WERI-Rb-1 (cell line): ENCODE measurements around the gene COL27A1.

Experiments
- DNase-seq: peaks from one replicate; pipeline ENCODE4 v3.0.0-alpha.2; 2020
- H3K27ac ChIP-seq: fragments of 250-450 bp; sonication (Bioruptor Pico); 2 replicates; pipeline ENCODE4 v1.5.1; 2020; ENCODE audit warnings: mild to moderate bottlenecking, moderate library complexity
- H3K27me3 ChIP-seq: fragments of 250-450 bp; sonication (Bioruptor Pico); 2 replicates; pipeline ENCODE4 v1.5.1; 2021; ENCODE audit warnings: mild to moderate bottlenecking, low read depth, moderate library complexity; ENCODE audit not compliant: insufficient read depth, severe bottlenecking
- H3K36me3 ChIP-seq: fragments of 250-450 bp; sonication (Bioruptor Pico); 2 replicates; pipeline ENCODE4 v1.5.1; 2020; ENCODE audit warnings: mild to moderate bottlenecking, moderate library complexity
- H3K4me3 ChIP-seq: 2 replicates; pipeline ENCODE4 v1.5.1; 2011; ENCODE audit warnings: low read depth, mild to moderate bottlenecking, control low read depth, low read length
- H3K9me3 ChIP-seq: fragments of 250-450 bp; sonication (Bioruptor Pico); 2 replicates; pipeline ENCODE4 v1.5.1; 2021; ENCODE audit warnings: mild to moderate bottlenecking, moderate library complexity; ENCODE audit not compliant: severe bottlenecking
- TF ChIP-seq, protein P1 (sequence below): IDR thresholded peaks from 2 replicates; pipeline ENCODE4 v1.5.1; 2011; ENCODE audit warnings: low read depth, mild to moderate bottlenecking, control low read depth, inconsistent platforms, low read length

Gene COL27A1

DNA sequence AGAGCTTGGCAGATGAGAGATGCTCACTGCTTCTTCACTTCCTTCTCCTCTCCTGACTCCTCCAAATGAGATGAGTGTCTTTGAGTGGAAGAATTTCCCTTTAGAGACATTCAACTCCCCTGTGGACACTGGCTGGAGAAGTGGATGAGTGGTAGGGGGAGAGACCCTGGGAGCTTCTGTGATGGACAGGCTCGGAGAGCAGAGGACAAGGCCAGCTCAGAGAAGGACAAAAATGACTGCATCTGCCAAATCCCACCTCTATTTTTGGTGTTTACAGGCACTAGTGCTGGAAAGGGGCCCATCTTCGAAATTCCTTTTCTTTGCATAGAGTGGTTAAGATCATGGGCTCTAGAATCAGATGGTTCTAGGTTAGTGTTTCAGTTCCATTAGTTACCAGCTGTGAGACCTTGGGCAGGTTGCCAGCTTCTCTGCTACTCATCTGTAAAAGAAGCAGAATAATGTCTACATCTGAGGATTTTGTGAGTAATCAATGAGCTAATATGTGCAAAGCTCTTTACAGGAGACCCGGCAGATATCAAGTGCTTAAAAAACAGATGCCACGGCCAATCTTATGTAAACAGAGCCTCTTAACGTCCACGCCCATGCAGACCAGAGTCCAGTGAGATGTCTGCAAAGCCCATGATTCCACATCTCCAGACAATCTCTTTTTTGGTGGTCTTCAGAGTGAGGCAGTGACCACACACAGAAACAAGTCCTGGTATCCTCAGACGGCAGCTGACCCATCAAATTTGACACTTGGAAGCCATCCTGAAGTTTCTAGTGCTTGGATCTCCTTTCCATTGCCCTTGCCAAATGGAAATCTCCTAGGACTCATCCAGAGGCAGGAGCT lies 13.6 kb upstream of the COL27A1 start:
- H3K4me3 ChIP-seq: no peak overlapping the region
- TF ChIP-seq, protein P1, sequence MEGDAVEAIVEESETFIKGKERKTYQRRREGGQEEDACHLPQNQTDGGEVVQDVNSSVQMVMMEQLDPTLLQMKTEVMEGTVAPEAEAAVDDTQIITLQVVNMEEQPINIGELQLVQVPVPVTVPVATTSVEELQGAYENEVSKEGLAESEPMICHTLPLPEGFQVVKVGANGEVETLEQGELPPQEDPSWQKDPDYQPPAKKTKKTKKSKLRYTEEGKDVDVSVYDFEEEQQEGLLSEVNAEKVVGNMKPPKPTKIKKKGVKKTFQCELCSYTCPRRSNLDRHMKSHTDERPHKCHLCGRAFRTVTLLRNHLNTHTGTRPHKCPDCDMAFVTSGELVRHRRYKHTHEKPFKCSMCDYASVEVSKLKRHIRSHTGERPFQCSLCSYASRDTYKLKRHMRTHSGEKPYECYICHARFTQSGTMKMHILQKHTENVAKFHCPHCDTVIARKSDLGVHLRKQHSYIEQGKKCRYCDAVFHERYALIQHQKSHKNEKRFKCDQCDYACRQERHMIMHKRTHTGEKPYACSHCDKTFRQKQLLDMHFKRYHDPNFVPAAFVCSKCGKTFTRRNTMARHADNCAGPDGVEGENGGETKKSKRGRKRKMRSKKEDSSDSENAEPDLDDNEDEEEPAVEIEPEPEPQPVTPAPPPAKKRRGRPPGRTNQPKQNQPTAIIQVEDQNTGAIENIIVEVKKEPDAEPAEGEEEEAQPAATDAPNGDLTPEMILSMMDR: no peak
- DNase-seq: peak; percentile 84
- H3K27ac ChIP-seq: peak overlapping the region; percentile 89
- H3K9me3 ChIP-seq: peaks cover 7% of the 10 kb centered on the region
- no peaks in the 10 kb centered on the region for H3K27me3 ChIP-seq
- H3K36me3 ChIP-seq: no peaks in the 10 kb centered on the region

DNA sequence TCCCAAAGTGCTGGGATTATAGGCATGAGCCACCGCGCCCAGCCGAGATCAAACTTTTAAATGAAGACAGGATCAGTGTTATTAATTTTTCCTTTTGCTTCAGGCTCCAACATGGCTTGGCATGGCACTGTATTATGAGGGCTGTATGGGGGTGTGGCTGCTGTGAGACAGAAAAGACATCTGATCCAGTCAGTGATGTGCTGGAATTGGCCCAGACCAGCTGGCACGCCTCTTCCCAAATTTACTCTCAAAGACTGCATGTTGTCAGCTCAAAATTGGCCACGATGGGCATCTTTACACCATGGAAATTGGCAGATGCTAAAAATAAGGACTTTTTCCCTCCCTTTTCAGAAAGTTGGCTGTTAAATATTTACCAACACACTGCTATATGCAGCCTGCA lies 12.1 kb upstream of the COL27A1 start:
- DNase-seq: no peak
- no peaks in the 10 kb centered on the region for H3K36me3 ChIP-seq
- H3K27me3 ChIP-seq: no peaks in the 10 kb centered on the region
- H3K4me3 ChIP-seq: no peak overlapping the region
- H3K9me3 ChIP-seq: no peaks in the 10 kb centered on the region
- TF ChIP-seq, protein P1: no peak
- H3K27ac ChIP-seq: no peak overlapping the region

DNA sequence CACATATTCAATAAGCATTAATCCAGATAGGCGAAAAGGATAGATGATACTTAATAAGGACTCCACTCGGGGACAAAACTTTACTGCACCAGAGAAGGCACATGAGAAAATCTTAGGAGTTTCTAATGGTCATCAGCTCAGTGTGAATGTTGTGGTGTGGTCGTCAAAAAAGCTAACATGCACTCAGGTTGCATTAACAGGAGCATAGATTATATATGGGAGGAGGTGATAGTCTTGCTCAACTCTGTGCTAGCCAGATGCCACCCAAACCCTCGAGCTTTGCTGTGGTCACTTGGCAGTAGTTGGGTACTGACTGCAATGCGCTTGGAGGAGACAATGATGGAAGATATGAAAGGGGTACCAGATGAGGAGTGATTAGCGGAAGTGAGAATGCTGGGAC lies 8.6 kb upstream of the COL27A1 start:
- TF ChIP-seq, protein P1: no peak
- H3K27me3 ChIP-seq: no peaks in the 10 kb centered on the region
- no peaks in the 10 kb centered on the region for H3K36me3 ChIP-seq
- H3K4me3 ChIP-seq: no peak overlapping the region
- H3K9me3 ChIP-seq: no peaks in the 10 kb centered on the region
- DNase-seq: no peak
- H3K27ac ChIP-seq: no peak overlapping the region

DNA sequence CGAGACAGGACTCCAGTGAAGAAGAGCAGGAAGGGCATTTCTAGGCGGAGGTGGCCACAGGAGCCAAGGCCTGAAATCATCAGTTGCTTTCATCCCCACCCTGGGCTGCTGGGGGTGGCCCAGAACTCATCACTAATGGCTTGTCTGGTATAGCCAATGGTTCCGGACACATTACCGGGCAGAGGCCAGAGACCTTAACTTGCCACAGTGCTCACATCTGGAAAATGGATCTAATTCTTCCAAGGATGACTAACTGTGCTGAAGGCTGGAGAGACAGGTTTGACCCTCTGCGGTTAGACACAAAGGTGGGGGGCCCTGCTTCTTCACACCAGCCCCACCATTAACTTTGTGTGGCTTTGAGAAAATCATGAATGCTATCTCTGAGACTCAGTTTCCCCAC lies 6.2 kb upstream of the COL27A1 start:
- DNase-seq: no peak
- H3K27me3 ChIP-seq: no peaks in the 10 kb centered on the region
- no peaks in the 10 kb centered on the region for H3K36me3 ChIP-seq
- TF ChIP-seq, protein P1: no peak
- no peaks in the 10 kb centered on the region for H3K9me3 ChIP-seq
- H3K27ac ChIP-seq: no peak overlapping the region
- no peak overlapping the region for H3K4me3 ChIP-seq

DNA sequence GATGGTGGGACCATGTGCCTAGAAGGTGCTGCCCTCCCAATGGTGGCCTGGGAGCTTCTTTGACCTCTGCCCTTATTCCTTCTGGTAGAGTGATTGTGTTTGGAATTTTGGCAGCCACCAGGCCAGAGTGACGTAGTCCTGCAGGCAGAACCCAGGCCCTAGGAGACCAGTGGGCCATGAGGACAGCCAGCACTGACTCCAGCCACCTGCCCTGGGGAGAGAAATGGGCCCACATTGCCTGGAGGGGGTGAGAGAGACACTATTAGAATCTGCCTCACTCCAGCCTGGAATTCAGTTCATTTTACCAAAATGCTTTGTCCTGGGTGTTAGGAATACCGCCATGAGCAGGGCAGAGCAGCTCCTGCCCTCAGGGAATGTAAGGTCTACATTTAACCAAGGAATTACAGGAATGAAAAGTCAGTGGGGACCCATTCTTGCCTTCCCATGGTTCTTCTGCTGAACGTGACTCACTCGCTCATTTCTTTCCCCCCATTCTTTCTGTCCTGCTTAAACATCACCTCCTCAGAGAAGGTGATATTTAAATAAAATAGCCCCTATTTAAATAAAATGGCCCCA lies 5.5 kb upstream of the COL27A1 start:
- H3K36me3 ChIP-seq: no peaks in the 10 kb centered on the region
- no peak for DNase-seq
- H3K27ac ChIP-seq: no peak overlapping the region
- H3K9me3 ChIP-seq: no peaks in the 10 kb centered on the region
- peaks cover 4% of the 10 kb centered on the region for H3K27me3 ChIP-seq
- TF ChIP-seq, protein P1: no peak
- H3K4me3 ChIP-seq: no peak overlapping the region
